DLD1 (cell line): ENCODE data around the gene CALU.

ENCODE experiments used
- in situ Hi-C: cut with HindIII; loops from 2 replicates; pipeline ENCODE4 v1.10.0; 2017; ENCODE audit warnings: low sequenced_read_pairs

The CALU gene

GRCh38 chr7:128739048-128739962 lies at the start of gene CALU:
CALU (plus strand) TSS chr7:128739359; CDS start chr7:128748584, 9,225 bp downstream.
- in situ Hi-C loops = no loop called here

GRCh38 chr7:128691227-128691626 lies 47.9 kb upstream of the CALU start:
- in situ Hi-C loops = no loop called here

GRCh38 chr7:128692623-128693270 lies 46.4 kb upstream of the CALU start:
- in situ Hi-C loops = no loop called here

GRCh38 chr7:128693373-128694015 lies 45.7 kb upstream of the CALU start:
- in situ Hi-C loops = no loop called here

GRCh38 chr7:128694738-128695137 lies 44.4 kb upstream of the CALU start:
- in situ Hi-C loops = no loop called here

GRCh38 chr7:128697302-128697905 lies 41.8 kb upstream of the CALU start:
- in situ Hi-C loops = no loop called here

GRCh38 chr7:128699196-128699712 lies 39.9 kb upstream of the CALU start:
- in situ Hi-C loops = no loop called here

GRCh38 chr7:128699895-128700294 lies 39.3 kb upstream of the CALU start:
- in situ Hi-C loops = no loop called here

- in situ Hi-C loops = no loop called here
Measured at GRCh38 chr7:128701062-128701785, 37.9 kb upstream of the CALU start.

GRCh38 chr7:128703609-128704241 lies 35.4 kb upstream of the CALU start:
- in situ Hi-C loops = no loop called here

- in situ Hi-C loops = no loop called here
Measured at GRCh38 chr7:128705891-128706333, 33.2 kb upstream of the CALU start.

- in situ Hi-C loops = no loop called here
Measured at GRCh38 chr7:128707752-128708151, 31.4 kb upstream of the CALU start.

GRCh38 chr7:128708235-128708634 lies 30.9 kb upstream of the CALU start:
- in situ Hi-C loops = no loop called here

GRCh38 chr7:128708824-128709223 lies 30.3 kb upstream of the CALU start:
- in situ Hi-C loops = no loop called here

GRCh38 chr7:128710481-128710880 lies 28.7 kb upstream of the CALU start:
- in situ Hi-C loops = no loop called here

- in situ Hi-C loops = no loop called here
Measured at GRCh38 chr7:128713794-128714193, 25.4 kb upstream of the CALU start.

- in situ Hi-C loops = no loop called here
Measured at GRCh38 chr7:128714701-128715495, 24.3 kb upstream of the CALU start.

- in situ Hi-C loops = no loop called here
Measured at GRCh38 chr7:128718967-128719642, 20.1 kb upstream of the CALU start.
